Erythroblast (primary cell): ENCODE results near the gene SOD2.
"Not testable (repeated sequence)": the region's sequence is repeated elsewhere in the genome, so short reads cannot be mapped to it uniquely, and the experiment has no call there.

Experiments
- DNase-seq, 2 experiments: peaks; one replicate each; lab custom pipeline; 2025; lab: John Stamatoyannopoulos, UW
- GATA1 ChIP-seq: IDR thresholded peaks from 2 replicates; pipeline ENCODE4 v1.6.1; 2011; ENCODE audit warnings: low read depth, mild to moderate bottlenecking, control low read depth, low read length, moderate library complexity
- POLR2A ChIP-seq: IDR thresholded peaks from 2 replicates; pipeline ENCODE4 v1.6.1; 2011; ENCODE audit warnings: mild to moderate bottlenecking, low read length

Gene SOD2

GRCh38 chr6:159695984-159696383 lies 2.9 kb upstream of the SOD2 start:
- DNase-seq = no peak
- TF ChIP-seq GATA1 (no peak), POLR2A (no peak)

- DNase-seq = peak; percentile 41 to 52
- TF ChIP-seq POLR2A (no peak), GATA1 (no peak)
Measured at GRCh38 chr6:159693894-159694545, 979 bp upstream of the SOD2 start.

DNA sequence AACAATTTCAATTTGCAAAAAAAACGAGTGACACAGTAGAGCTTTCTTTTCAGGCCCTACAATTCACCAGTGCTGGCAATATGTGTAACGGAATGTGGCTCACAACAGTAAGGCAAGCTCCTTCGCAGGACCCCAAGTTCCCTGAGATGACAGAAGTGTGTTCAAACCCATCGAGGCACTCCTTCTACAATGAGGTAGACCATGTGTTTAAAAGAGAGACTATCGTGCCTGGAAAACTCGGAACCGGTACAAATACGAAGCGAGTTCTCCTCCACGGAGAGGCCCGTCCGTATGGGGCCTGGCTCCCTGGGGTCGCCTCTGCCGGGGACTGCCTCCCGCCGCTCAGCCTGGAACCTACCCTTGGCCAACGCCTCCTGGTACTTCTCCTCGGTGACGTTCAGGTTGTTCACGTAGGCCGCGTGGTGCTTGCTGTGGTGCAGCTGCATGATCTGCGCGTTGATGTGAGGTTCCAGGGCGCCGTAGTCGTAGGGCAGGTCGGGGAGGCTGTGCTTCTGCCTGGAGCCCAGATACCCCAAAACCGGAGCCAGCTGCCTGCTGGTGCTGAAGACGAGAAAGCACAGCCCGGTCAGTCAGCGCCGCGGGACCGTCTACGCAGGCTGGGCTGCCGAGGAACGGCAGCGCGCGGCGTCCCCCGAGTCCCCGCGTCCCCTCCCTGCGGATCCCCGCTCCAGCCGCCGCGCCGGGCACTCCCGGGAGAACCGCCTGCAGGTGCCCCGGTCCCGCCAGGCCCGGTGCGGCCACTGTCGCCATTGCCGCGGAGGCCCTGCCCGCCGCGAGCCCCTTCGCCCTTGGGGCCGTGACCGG lies 526 bp downstream of the SOD2 start:
- peak; percentile 75 to 78 for DNase-seq
- TF ChIP-seq GATA1 (no peak), POLR2A (no peak)

GRCh38 chr6:159691963-159692287 lies 1.1 kb downstream of the SOD2 start:
- TF ChIP-seq GATA1 (no peak), POLR2A (no peak)
- peak; percentile 37 to 58 for DNase-seq

DNA sequence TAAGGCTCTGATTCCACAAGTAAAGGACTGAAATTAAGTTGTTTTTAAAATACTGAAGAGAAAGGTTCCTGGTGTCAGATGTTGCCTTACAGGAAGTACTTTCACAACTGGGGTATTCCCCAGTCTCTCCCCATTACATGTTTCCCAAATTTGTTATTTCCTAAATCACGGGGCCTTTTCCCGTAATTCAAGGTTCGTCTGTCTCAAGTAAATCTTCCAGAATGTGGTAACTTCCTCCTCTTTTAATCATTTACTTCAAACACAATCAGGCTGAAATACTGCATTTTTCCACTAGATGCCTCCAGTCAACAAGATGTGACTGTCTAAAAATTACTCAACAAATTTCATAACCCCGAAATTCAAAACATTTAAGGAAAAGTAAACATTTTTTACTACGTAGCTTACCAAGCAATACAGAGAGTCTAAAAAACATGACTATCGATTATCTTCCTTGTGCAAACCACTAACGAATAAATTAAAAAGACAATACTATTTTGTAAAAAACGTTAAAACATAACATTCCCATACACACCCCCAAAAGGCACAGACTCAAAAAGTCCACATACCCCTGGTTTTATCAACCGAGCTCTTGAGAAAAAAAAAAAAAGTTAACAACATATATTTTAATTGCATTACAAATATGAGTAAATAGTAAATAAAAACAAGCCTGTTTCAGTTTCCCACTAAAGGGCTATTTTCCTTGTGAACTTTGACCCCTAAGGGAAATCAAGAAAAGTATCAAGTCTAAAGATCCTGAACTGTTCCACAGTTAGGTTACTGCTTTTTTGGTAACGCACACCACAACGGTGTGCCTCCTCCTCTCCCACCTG lies 1.7 kb downstream of the SOD2 start:
- TF ChIP-seq GATA1 = no peak
- TF ChIP-seq POLR2A = no peak
- DNase-seq = peak; percentile 78 to 85

- DNase-seq = not testable (repeated sequence)
Measured at GRCh38 chr6:159690135-159690534, 2.9 kb downstream of the SOD2 start.

GRCh38 chr6:159689001-159689400 lies 4.0 kb downstream of the SOD2 start:
- peak in 1 of 2 experiments; percentile 8 for DNase-seq
- TF ChIP-seq GATA1 (no peak), POLR2A (peak; percentile 37)

DNA sequence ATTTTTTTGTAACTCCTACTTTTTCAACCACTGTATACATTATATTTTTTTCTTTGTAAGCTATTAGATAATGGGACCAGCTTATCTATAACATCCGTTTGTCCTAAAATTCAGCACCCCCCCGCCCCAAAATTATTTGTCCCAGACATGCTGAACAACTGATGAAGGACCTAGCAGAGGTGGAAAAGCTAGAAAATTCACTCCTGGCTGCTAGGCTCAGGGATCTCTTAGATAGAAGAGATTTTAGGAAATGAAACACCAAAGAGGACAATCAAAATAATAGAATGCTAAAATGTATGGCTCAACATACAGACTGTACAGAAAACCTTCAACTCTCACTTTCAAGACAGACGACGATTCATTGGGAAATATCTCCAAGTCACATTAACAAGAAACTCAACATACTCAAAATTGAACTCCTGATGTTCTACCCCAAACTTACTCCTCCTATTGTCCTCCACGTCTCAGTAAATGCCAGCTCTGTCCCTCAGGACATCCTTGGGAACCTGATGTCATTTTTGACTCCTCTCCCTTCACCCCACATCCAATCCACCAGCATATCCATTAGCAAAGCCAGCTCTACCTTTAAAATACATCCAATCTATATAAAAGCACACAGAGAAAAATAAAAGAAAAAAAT lies 4.7 kb downstream of the SOD2 start:
- no peak for TF ChIP-seq GATA1
- no peak for TF ChIP-seq POLR2A
- no peak for DNase-seq

GRCh38 chr6:159687341-159687740 lies 5.7 kb downstream of the SOD2 start:
- DNase-seq = peak in 1 of 2 experiments; percentile 10
- TF ChIP-seq GATA1 = no peak
- TF ChIP-seq POLR2A = no peak

DNA sequence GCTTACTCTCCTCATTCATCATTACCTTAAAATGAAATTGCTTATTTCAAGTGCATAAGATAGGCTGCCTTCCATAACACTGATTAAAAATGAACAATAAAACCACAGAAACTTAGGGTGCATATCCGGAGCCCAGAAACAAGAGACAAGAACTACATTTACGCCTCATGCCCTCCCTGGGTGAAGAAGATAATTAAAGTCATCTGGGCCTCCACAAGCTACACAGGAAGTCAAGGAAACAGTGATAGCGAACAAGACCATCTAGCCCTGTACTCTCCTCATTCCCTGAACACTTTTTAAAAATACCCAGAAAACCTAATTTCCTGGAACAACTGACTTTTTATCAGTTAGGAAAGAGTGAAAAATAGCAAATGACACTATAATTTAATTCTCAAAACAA lies 6.3 kb downstream of the SOD2 start:
- DNase-seq = peak in 1 of 2 experiments; percentile 20
- TF ChIP-seq POLR2A (peak; percentile 32), GATA1 (no peak)

DNA sequence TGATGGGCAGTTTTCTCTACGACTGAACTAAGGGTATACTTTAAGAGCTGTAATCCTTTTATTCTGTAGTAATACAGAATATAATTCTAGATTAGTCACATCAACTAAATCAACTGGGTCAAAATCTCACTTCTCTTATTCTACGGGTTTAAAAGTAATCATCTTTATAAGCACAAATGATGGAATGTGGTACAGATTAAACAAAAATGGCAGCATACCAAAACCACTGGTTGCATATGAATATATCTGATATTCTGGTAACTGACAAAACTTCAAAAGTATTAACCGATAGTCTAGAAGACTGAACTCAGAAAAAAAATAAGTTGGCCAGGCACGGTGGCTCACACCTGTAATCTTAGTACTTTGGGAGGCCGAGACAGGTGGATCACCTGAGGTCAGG lies 7.0 kb downstream of the SOD2 start:
- TF ChIP-seq GATA1 = no peak
- TF ChIP-seq POLR2A = no peak
- DNase-seq = no peak

DNA sequence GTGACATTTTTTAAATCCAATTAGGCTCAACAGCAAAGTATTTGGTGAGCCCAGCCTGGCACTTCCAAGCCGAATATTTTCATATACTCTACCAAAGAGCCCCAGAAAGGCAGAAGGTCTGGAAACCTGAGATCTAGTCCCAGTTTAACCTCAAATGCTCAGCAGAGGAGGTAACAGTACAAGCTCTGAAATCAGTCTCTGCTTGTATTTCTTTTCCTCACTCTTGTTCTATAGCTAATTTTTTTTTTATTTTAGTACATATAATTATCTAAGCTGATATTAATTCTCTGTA lies 9.1 kb downstream of the SOD2 start:
- no peak for TF ChIP-seq GATA1
- no peak for TF ChIP-seq POLR2A

GRCh38 chr6:159682810-159683209 lies 10.2 kb downstream of the SOD2 start:
- DNase-seq = no peak
- no peak for TF ChIP-seq POLR2A
- no peak for TF ChIP-seq GATA1

More for the DNA sequence above, 9.1 kb downstream of the SOD2 start:
- DNase-seq = no peak

DNA sequence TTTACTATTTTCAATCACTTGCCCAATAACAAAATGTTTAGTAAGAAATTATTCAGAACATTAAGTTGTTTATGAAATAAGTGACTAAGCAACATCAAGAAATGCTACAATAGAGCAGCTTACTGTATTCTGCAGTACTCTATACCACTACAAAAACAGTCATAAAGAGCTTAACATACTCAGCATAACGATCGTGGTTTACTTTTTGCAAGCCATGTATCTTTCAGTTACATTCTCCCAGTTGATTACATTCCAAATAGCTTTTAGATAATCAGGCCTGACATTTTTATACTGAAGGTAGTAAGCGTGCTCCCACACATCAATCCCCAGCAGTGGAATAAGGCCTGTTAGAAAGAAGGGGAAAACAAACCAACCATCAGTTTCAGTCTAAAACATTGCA lies 10.7 kb downstream of the SOD2 start:
- DNase-seq = no peak

More for the DNA sequence above, 10.7 kb downstream of the SOD2 start:
- TF ChIP-seq POLR2A = no peak
- no peak for TF ChIP-seq GATA1
